ENCODE data around the gene ZCCHC7. TPM values are rescaled to one million over a fixed set of nuclear protein-coding genes. Genes with fewer than 3 reads are reported as not detected.

ZCCHC7 gene
- total RNA-seq, 1 experiment from 2014 or later, result 31.2 TPM

DNA sequence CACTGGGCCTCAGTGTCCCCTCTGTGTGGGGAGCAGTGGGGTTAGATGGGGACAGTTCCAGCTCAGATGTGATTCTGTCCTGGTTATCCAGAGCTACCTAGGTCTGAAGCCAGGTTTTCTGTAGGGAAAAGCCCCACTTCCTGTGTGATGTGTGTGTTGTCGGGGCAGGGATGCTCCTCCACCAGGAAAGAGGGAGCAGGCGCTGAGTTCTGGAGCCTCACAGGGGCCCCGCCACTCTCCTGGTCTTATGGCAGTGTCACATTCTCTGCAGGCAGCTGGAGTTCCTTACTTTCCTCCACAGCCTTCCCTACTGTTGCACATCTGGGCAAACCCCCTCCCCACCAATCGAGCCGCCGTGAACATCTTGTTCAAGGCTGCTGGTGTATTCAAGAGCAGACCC lies 263.0 kb downstream of the ZCCHC7 start:
- no peaks in the 10 kb centered on the region; a peak in 1 of 4 replicates for H3K9me3 ChIP-seq (ENCODE audit: control insufficient read depth in 1 of 2, insufficient read depth in 1 of 2, low read depth in 1 of 2, low read length in 2 of 2)
- DNase-seq (ENCODE audit: low read depth, low spot score), result no peak
- CTCF ChIA-PET, result no interaction called here
- no peaks in the 10 kb centered on the region for H4K20me1 ChIP-seq (ENCODE audit: insufficient read depth)
- TF ChIP-seq RAD21 (IDR thresholded peaks at IDR 0.05; ENCODE audit: low read depth) (no peak), POLR2AphosphoS5 (IDR thresholded peaks at IDR 0.05; ENCODE audit: low read depth, low read length) (no peak), FOSL1 (IDR thresholded peaks at IDR 0.05; ENCODE audit: low read depth) (no peak), YY1 (IDR thresholded peaks at IDR 0.05; ENCODE audit: extremely low read depth, insufficient replicate concordance, low read depth, low read length) (no peak), TCF7L2 (IDR thresholded peaks at IDR 0.05; ENCODE audit: borderline replicate concordance, extremely low read depth, insufficient read depth, insufficient read length) (no peak), EZH2 (IDR thresholded peaks at IDR 0.05) (no peak), POLR2A (IDR thresholded peaks at IDR 0.05; ENCODE audit: borderline replicate concordance, extremely low read depth, insufficient read depth, insufficient read length) (no peak), ELF1 (IDR thresholded peaks at IDR 0.05; ENCODE audit: borderline replicate concordance, low read depth) (no peak), JUND (IDR thresholded peaks at IDR 0.05) (no peak), CEBPB (IDR thresholded peaks at IDR 0.05; ENCODE audit: low read depth) (no peak), SRF (IDR thresholded peaks at IDR 0.05; ENCODE audit: low read depth) (no peak), EZH2phosphoT487 (IDR thresholded peaks at IDR 0.05; ENCODE audit: borderline replicate concordance) (no peak), SP1 (IDR thresholded peaks at IDR 0.05; ENCODE audit: low read depth) (no peak)
- TF ChIP-seq, protein P1, sequence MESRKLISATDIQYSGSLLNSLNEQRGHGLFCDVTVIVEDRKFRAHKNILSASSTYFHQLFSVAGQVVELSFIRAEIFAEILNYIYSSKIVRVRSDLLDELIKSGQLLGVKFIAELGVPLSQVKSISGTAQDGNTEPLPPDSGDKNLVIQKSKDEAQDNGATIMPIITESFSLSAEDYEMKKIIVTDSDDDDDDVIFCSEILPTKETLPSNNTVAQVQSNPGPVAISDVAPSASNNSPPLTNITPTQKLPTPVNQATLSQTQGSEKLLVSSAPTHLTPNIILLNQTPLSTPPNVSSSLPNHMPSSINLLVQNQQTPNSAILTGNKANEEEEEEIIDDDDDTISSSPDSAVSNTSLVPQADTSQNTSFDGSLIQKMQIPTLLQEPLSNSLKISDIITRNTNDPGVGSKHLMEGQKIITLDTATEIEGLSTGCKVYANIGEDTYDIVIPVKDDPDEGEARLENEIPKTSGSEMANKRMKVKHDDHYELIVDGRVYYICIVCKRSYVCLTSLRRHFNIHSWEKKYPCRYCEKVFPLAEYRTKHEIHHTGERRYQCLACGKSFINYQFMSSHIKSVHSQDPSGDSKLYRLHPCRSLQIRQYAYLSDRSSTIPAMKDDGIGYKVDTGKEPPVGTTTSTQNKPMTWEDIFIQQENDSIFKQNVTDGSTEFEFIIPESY (IDR thresholded peaks at IDR 0.05; ENCODE audit: extremely low read depth, insufficient replicate concordance, low read length), result no peak
- TF ChIP-seq, protein P2, sequence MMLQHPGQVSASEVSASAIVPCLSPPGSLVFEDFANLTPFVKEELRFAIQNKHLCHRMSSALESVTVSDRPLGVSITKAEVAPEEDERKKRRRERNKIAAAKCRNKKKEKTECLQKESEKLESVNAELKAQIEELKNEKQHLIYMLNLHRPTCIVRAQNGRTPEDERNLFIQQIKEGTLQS (IDR thresholded peaks at IDR 0.05), result no peak
- intact Hi-C loops (cut with micrococcal nuclease), result no loop called here
- no peak overlapping the region for H3K27ac ChIP-seq (ENCODE audit: low read depth, low read length)
- RAD21 ChIA-PET (ENCODE audit: low non-redundant PET in 1 of 2, low total read pairs in 2 of 2, uncharacterized antibody in 2 of 2, unreplicated experiment in 2 of 2), result no interaction called here
- no TSS peak for BruUV-seq (replicated peaks)
- H3K27me3 ChIP-seq (ENCODE audit: insufficient read depth, low read length), result no peaks in the 10 kb centered on the region
- POLR2A ChIA-PET, result no interaction called here
- H3K4me3 ChIP-seq (replicated peaks in 1 of 2; ENCODE audit: low read depth in 1 of 2, low read length in 2 of 2), result no peak overlapping the region
- H3K9me2 ChIP-seq (ENCODE audit: insufficient read depth), result no peaks in the 10 kb centered on the region
- H3K4me2 ChIP-seq (ENCODE audit: low read length), result no peak overlapping the region
- H2AFZ ChIP-seq (ENCODE audit: low read depth, low read length, poor library complexity, severe bottlenecking), result no peak overlapping the region
- ATAC-seq, result no peak
- H3K9ac ChIP-seq (ENCODE audit: low read length), result no peak overlapping the region
- no peaks in the 10 kb centered on the region for H3K79me2 ChIP-seq (ENCODE audit: insufficient read depth, low read length)
- no peaks in the 10 kb centered on the region for H3K36me3 ChIP-seq (ENCODE audit: control insufficient read depth in 1 of 2, insufficient read depth in 2 of 2, low read length in 2 of 2)
- peaks cover 0 to 5% of the 10 kb centered on the region in 2 experiments; a peak in 1 of 4 replicates for H3K4me1 ChIP-seq (ENCODE audit: control insufficient read depth in 1 of 2, insufficient read depth in 2 of 2, low read length in 2 of 2)

Data from HCT116 (cell line).